A673 (cell line): ENCODE data around the gene FAM43B. TPM values are rescaled to one million over a fixed set of nuclear protein-coding genes. Genes with fewer than 3 reads are reported as not detected.

Source experiments
- BruUV-seq: library from RNA; stranded (reverse); fragments of 400-500 nt; replicated peaks from 2 replicates; lab custom pipeline; 2021; lab: Mats Ljungman, UMichigan
- CTCF ChIA-PET: fragments of 300-600 bp; sonication (Branson Sonifier 250); formaldehyde crosslinking; loops from one replicate; lab custom pipeline; 2022; ENCODE audit warnings: antibody characterized with exemption; lab: Charles Lee
- POLR2A ChIA-PET: fragments of 300-600 bp; sonication (Branson Sonifier 250); formaldehyde crosslinking; loops from one replicate; lab custom pipeline; 2022; ENCODE audit warnings: antibody characterized with exemption; ENCODE audit not compliant: low non-redundant PET; lab: Charles Lee
- DNase-seq: peaks from one replicate; pipeline ENCODE4 v3.0.0-alpha.2; 2015; ENCODE audit warnings: low spot score
- H3K27ac ChIP-seq: fragments of 200-600 bp; sonication (generic); 2 replicates; pipeline ENCODE4 v1.5.1; 2016; ENCODE audit warnings: mixed run types, low read depth, mild to moderate bottlenecking, mixed read lengths, antibody characterized with exemption, low read length; ENCODE audit not compliant: poor library complexity, severe bottlenecking
- H3K27me3 ChIP-seq: fragments of 200-600 bp; sonication (generic); replicated peaks from 2 replicates; pipeline ENCODE4 v1.6.1; 2017; ENCODE audit warnings: mixed run types, low read depth, mild to moderate bottlenecking, mixed read lengths, antibody characterized with exemption, low read length; ENCODE audit not compliant: insufficient read depth, poor library complexity
- H3K36me3 ChIP-seq: fragments of 200-600 bp; sonication (generic); 2 replicates; pipeline ENCODE4 v1.6.1; 2016; ENCODE audit warnings: mixed run types, mild to moderate bottlenecking, mixed read lengths, antibody characterized with exemption, low read length; ENCODE audit not compliant: insufficient read depth, poor library complexity, severe bottlenecking
- H3K4me1 ChIP-seq: fragments of 200-600 bp; sonication (generic); 2 replicates; pipeline ENCODE4 v1.6.1; 2017; ENCODE audit warnings: mixed run types, mild to moderate bottlenecking, mixed read lengths, antibody characterized with exemption, low read length; ENCODE audit not compliant: insufficient read depth, poor library complexity, severe bottlenecking
- H3K4me3 ChIP-seq: fragments of 200-600 bp; sonication (generic); 2 replicates; pipeline ENCODE4 v1.5.1; 2016; ENCODE audit warnings: low read depth, mixed run types, mild to moderate bottlenecking, mixed read lengths, low read length; ENCODE audit not compliant: poor library complexity, severe bottlenecking
- H3K9me3 ChIP-seq: fragments of 200-600 bp; sonication (generic); 2 replicates; pipeline ENCODE4 v1.6.1; 2016; ENCODE audit warnings: mixed run types, low read depth, mild to moderate bottlenecking, mixed read lengths, antibody characterized with exemption, low read length; ENCODE audit not compliant: poor library complexity, severe bottlenecking
- EZH2 ChIP-seq: fragments of 200-600 bp; sonication (generic); IDR thresholded peaks from 2 replicates; pipeline ENCODE4 v1.6.1; 2017; ENCODE audit warnings: borderline replicate concordance, low read depth, mild to moderate bottlenecking, mixed read lengths, antibody characterized with exemption, low read length; ENCODE audit not compliant: poor library complexity, severe bottlenecking
- intact Hi-C: fragments of 100-400 bp; cut with micrococcal nuclease; formaldehyde crosslinking; loops from one replicate; pipeline ENCODE4 v1.10.0; 2022; ENCODE audit not compliant: unreplicated experiment
- total RNA-seq: library from RNA; stranded (reverse); gene quantifications from 2 replicates; pipeline ENCODE4 v1.2.3, GENCODE V29; 2021
- TF ChIP-seq, protein P1 (sequence below): fragments of 300-800, 200-600 bp; sonication (generic); conservative IDR thresholded peaks from 2 replicates; pipeline ENCODE4 v1.5.1; 2017; ENCODE audit warnings: low read depth, mild to moderate bottlenecking, antibody characterized with exemption, low read length, moderate library complexity, mixed read lengths

FAM43B gene
- total RNA-seq, 1 experiment from 2014 or later, result not detected

DNA sequence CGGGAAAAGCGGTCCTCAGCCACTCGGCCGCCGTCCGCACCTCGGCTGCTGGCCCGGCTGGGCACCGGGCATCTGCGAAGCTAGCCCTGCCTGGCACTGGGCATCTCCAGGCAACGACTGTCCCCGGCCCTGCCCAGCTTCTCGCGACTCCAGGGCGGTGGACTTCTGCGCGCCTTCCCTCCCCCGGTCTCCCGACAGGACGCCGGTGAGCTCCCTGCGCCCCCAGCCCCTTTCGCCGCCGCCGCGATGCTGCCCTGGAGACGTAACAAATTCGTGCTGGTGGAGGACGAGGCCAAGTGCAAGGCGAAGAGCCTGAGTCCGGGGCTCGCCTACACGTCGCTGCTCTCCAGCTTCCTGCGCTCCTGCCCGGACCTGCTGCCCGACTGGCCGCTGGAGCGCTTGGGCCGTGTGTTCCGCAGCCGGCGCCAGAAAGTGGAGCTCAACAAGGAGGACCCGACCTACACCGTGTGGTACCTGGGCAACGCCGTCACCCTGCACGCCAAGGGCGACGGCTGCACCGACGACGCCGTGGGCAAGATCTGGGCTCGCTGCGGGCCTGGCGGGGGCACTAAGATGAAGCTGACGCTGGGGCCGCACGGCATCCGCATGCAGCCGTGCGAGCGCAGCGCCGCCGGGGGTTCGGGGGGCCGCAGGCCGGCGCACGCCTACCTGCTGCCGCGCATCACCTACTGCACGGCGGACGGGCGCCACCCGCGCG, 514 bp downstream of the FAM43B start:
- H3K36me3 ChIP-seq, result no peaks in the 10 kb centered on the region
- peak overlapping the region; percentile 19 for H3K4me3 ChIP-seq
- intact Hi-C loops, result no loop called here
- H3K9me3 ChIP-seq, result no peaks in the 10 kb centered on the region
- CTCF ChIA-PET, result interaction anchor here (0.6 to 1.4 kb wide), 2 partner anchors 22 to 346 kb away, joined by 4 to 5 read pairs; no protein-coding TSS in a partner anchor
- H3K4me1 ChIP-seq, result no peaks in the 10 kb centered on the region
- peaks cover 80% of the 10 kb centered on the region for H3K27me3 ChIP-seq
- TF ChIP-seq, protein P1, sequence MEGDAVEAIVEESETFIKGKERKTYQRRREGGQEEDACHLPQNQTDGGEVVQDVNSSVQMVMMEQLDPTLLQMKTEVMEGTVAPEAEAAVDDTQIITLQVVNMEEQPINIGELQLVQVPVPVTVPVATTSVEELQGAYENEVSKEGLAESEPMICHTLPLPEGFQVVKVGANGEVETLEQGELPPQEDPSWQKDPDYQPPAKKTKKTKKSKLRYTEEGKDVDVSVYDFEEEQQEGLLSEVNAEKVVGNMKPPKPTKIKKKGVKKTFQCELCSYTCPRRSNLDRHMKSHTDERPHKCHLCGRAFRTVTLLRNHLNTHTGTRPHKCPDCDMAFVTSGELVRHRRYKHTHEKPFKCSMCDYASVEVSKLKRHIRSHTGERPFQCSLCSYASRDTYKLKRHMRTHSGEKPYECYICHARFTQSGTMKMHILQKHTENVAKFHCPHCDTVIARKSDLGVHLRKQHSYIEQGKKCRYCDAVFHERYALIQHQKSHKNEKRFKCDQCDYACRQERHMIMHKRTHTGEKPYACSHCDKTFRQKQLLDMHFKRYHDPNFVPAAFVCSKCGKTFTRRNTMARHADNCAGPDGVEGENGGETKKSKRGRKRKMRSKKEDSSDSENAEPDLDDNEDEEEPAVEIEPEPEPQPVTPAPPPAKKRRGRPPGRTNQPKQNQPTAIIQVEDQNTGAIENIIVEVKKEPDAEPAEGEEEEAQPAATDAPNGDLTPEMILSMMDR, result no peak
- peak; percentile 67 for TF ChIP-seq EZH2
- POLR2A ChIA-PET, result no interaction called here
- no peak overlapping the region for H3K27ac ChIP-seq
- no TSS peak for BruUV-seq
- no peak for DNase-seq

DNA sequence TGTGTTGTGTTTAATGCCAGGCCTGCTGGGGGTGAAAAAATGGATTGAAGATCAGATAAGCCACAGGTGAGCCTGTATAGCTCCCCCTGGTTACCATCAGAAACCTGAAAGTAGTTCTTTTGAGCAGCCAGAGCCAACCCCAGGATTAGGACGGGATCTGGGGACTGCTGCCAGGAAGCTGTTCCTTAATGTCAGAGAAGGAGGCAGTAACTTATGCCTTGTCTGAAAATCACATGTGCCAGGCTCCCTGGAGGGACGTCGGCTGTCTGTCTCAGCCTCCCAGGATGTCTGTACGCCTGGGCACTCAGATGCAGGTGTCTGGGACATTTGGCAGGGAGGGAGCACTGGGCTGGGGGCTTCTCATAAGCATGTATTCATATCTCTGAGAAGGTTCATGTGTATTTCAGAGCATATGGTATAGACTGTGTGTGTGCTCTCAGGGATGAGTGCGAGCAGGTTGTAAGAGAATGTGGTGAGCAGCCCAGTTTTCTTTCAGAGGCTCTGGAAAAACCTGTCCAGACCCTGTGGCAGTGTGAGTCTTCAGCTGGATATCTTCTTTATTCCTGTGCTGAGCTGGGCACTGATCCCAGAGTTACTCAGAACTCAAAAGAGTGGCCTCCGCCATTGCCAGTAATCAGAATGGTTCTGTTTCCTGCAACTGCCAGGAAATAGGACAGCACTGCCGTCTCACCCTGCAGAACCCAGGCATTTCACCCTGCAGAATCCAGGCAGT, 2.8 kb downstream of the FAM43B start:
- POLR2A ChIA-PET, result no interaction called here
- DNase-seq, result no peak
- intact Hi-C loops, result no loop called here
- no peak overlapping the region for H3K4me3 ChIP-seq
- BruUV-seq, result no TSS peak
- no peak overlapping the region for H3K27ac ChIP-seq
- CTCF ChIA-PET, result no interaction called here
- peaks cover 72% of the 10 kb centered on the region for H3K27me3 ChIP-seq
- no peaks in the 10 kb centered on the region for H3K9me3 ChIP-seq
- no peaks in the 10 kb centered on the region for H3K36me3 ChIP-seq
- H3K4me1 ChIP-seq, result no peaks in the 10 kb centered on the region
- TF ChIP-seq, protein P1, result no peak
- no peak for TF ChIP-seq EZH2

DNA sequence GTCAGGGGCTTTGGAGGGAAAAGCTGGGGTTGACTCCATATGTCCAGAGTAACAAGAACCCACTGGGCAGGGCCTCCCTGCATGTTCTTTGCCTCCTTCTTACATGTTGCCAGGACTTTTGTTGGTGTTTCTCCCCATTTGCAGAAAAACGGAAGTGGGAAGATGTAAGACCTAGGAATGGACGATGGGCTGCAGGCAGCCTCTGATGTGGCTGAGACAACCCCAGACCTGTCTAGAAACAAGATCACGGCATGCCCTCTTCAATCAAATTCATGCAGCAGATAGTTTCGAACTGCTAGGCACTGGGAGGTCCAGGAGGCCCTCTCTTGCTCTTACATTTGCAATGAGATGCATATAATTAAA, 3.4 kb downstream of the FAM43B start:
- DNase-seq, result no peak
- Histone ChIP-seq H3K9me3 (no peaks in the 10 kb centered on the region), H3K4me3 (no peak overlapping the region), H3K27me3 (peaks cover 75% of the 10 kb centered on the region), H3K36me3 (no peaks in the 10 kb centered on the region), H3K4me1 (no peaks in the 10 kb centered on the region), H3K27ac (no peak overlapping the region)
- BruUV-seq, result no TSS peak
- no peak for TF ChIP-seq EZH2
- TF ChIP-seq, protein P1, result no peak
- intact Hi-C loops, result no loop called here
- CTCF ChIA-PET, result no interaction called here
- POLR2A ChIA-PET, result interaction anchor here (0.6 kb wide), 1 partner anchor 47 kb away, joined by 3 read pairs; no protein-coding TSS in a partner anchor
